Fibroblast of villous mesenchyme (primary cell): ENCODE data around the gene SNX4. TPM values are rescaled to one million over a fixed set of nuclear protein-coding genes. Genes with fewer than 3 reads are reported as not detected.
"Not testable (repeated sequence)": the region's sequence is repeated elsewhere in the genome, so short reads cannot be mapped to it uniquely, and the experiment has no call there.

Experiments used
- DNase-seq: peaks from one replicate; pipeline ENCODE4 v3.0.0-alpha.2; 2010; ENCODE audit warnings: low read depth
- H3K4me3 ChIP-seq: 2 replicates; pipeline ENCODE4 v1.5.1; 2011; ENCODE audit warnings: low read depth, mild to moderate bottlenecking, low read length
- total RNA-seq: library from RNA; depleted of rRNA; stranded (reverse); fragments of >200 nt; gene quantifications from 2 replicates; pipeline ENCODE4 v1.2.3, GENCODE V29; 2012
- TF ChIP-seq, protein P1 (sequence below): IDR thresholded peaks from 2 replicates; pipeline ENCODE4 v1.5.1; 2012; ENCODE audit warnings: low read depth, mild to moderate bottlenecking, low read length; ENCODE audit not compliant: insufficient read depth

The SNX4 gene
- total RNA-seq, 1 donor: 37.6 TPM

DNA sequence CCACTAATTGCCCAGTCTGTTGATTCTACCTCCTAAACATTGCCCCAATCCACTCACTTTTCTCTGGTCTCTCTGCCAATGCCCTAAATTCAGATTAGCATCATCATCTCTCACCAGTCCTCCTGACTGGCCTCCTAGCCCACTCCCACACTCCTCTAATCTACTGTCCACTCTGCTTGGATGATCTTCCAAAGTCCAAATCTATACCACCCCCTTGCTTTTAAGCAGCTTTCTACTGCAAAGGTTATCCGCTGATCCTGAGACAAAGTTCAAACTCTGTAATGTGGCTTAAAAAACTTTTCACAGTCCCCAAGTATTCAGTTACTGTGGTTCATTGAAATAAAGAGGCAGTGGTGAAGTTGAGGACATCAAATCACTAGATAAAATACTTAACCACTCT, 37.6 kb downstream of the SNX4 start:
- no peak for DNase-seq
- TF ChIP-seq, protein P1, sequence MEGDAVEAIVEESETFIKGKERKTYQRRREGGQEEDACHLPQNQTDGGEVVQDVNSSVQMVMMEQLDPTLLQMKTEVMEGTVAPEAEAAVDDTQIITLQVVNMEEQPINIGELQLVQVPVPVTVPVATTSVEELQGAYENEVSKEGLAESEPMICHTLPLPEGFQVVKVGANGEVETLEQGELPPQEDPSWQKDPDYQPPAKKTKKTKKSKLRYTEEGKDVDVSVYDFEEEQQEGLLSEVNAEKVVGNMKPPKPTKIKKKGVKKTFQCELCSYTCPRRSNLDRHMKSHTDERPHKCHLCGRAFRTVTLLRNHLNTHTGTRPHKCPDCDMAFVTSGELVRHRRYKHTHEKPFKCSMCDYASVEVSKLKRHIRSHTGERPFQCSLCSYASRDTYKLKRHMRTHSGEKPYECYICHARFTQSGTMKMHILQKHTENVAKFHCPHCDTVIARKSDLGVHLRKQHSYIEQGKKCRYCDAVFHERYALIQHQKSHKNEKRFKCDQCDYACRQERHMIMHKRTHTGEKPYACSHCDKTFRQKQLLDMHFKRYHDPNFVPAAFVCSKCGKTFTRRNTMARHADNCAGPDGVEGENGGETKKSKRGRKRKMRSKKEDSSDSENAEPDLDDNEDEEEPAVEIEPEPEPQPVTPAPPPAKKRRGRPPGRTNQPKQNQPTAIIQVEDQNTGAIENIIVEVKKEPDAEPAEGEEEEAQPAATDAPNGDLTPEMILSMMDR: no peak
- no peak overlapping the region for H3K4me3 ChIP-seq

DNA sequence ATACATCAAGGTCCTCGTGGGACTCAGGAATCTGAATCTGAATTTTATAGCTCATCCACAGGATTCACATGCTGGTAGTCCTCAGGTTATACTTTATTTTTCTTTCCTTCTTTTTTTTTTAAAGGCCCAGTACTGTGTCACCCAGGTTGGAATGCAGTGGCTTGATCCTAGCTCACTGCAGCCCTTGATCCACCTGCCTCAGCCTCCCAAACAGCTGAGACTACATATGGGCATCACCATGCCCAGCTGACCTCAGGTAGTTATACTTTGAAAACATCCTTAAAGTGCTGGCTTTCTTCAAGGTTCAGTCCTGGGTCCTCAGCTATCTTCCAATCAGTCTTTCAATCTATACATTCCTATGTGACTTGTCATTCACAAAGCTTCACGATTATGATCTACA, 38.2 kb downstream of the SNX4 start:
- TF ChIP-seq, protein P1: no peak
- no peak overlapping the region for H3K4me3 ChIP-seq
- no peak for DNase-seq

DNA sequence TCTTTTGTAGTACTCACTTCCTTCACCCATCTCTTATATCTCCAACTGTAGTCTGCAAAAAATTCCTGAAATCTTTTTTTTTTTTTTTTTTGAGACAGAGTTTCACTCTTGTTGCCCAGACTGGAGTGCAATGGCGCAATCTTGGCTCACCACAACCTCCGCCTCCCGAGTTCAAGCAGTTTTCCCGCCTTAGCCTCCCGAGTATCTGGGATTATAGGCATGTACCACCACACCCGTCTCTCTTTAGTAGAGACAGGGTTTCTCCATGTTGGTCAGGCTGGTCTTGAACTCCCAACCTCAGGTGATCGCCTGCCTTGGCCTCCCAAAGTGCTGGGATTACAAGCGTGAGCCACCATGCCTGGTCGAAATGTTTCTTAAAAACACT, 38.6 kb downstream of the SNX4 start:
- DNase-seq: not testable (repeated sequence)

DNA sequence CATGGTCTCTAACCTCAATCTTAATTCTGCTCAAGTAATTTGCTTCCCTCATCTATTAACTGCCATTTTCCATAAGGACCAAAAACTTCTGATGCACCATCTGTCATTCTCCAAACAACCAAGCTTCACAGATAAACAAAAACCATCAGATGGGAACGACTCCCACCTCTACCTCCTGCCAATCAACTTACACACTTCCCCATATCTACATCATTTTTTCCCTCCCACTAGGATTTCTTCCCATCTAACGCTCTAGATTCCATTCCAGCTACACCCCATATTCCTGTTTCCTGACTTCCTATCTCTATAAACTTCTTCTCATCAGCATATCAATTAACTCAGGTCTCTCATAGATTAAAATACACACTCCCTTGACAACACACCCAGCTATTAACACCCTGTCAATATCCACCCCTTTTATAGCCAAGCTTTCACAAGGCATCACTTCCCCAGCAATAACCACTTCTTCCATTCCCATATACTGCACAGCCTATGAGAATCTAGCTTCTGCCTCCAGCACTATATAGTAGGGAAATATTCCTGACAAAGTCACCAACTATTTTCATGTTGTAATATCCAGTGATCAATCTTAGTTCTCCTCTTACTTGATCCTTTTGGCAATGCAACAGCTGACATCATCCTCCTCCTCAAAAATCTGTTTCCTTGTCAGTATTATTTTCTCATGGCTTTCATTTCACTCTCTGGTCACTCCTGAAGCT, 39.2 kb downstream of the SNX4 start:
- DNase-seq: peak; percentile 61
- H3K4me3 ChIP-seq: no peak overlapping the region
- TF ChIP-seq, protein P1: no peak

More for the DNA sequence above, 38.6 kb downstream of the SNX4 start:
- H3K4me3 ChIP-seq: not testable (repeated sequence)

DNA sequence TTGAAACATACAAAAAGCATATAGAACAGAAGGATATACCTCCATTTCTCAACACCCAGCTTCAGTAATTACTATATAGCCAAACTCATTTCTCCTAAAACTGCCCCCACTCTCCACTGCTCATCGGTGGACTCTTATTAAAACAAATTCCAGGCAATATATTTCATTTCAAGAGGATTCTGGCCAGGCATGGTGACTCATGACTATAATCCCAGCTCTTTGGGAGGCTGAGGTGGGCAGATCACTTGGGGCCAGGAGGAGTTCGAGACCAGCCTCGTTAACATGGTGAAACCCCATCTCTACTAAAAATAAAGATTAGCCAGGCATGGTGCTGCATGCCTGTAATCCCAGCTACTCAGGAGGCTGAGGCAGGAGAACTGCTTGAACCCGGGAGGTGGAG, 40.9 kb downstream of the SNX4 start:
- H3K4me3 ChIP-seq: no peak overlapping the region
- DNase-seq: peak; percentile 31
- TF ChIP-seq, protein P1: no peak

DNA sequence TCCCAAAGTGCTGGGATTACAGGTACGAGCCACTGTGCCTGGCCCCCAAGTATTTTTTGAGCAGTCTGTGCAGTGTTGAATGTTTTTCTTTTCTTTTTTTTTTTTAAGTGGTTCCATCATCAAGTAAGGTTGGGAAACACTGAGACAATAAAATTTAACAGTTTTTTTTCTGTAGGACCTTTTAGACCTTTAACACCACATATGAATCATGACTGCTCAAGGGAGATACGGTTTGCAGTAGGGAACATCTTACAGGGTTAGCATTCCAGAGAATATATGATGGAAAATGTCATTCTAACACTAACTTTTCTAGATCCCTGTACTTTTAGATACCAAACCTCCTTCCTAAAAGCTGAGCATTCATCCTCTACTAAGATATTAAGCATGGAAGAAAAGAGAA, 41.7 kb downstream of the SNX4 start:
- DNase-seq: peak; percentile 89
- H3K4me3 ChIP-seq: no peak overlapping the region
- TF ChIP-seq, protein P1: no peak

DNA sequence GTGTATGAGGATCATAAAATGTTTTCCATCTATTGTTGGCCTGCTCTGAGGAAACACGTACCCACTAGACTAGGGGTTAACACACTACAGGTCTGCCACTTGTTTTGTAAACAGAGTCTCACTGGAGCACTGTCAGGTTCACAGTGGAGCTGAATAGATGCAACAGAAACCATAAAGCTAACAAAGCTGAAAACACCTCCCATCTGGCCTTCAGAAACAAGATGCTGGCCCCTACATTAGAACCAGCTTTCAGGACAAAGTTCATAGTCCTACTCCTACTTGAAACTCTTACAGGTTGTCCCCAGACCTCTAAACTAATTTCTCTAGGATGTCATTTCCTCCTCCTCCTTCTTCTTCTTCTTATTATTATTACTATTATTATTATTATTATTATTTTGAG, 42.3 kb downstream of the SNX4 start:
- H3K4me3 ChIP-seq: no peak overlapping the region
- DNase-seq: peak; percentile 18
- TF ChIP-seq, protein P1: no peak
